Daoy (cell line): ENCODE measurements around the gene CEND1. TPM values are rescaled to one million over a fixed set of nuclear protein-coding genes. Genes with fewer than 3 reads are reported as not detected.

Experiments
- DNase-seq: peaks from one replicate; pipeline ENCODE4 v3.0.0-alpha.2; 2015; ENCODE audit warnings: low read depth
- total RNA-seq: library from RNA; depleted of rRNA; stranded (reverse); fragments of >200 nt; shearing (Covaris generic); gene quantifications from 2 replicates; pipeline ENCODE4 v1.2.3, GENCODE V29; 2014

Gene CEND1
- total RNA-seq, 1 experiment from 2014 or later, result 0.51 TPM

DNA sequence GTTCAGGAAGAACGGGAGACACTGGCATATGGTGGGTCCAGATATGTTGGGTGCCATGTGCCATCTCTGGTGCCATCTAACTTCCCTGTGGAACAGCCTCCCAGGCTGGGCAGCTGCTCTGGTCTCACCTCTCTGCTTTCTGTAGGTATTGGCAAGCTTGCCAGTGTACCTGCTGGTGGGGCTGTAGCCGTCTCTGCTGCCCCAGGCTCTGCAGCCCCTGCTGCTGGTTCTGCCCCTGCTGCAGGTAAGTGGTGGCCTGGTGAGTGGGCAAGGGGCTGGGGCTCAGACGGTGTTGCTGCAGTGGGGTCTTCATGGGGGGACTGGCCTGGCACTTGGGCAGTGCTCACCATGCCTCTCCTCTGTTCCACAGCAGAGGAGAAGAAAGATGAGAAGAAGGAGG, 22.5 kb upstream of the CEND1 start:
- DNase-seq, result no peak

DNA sequence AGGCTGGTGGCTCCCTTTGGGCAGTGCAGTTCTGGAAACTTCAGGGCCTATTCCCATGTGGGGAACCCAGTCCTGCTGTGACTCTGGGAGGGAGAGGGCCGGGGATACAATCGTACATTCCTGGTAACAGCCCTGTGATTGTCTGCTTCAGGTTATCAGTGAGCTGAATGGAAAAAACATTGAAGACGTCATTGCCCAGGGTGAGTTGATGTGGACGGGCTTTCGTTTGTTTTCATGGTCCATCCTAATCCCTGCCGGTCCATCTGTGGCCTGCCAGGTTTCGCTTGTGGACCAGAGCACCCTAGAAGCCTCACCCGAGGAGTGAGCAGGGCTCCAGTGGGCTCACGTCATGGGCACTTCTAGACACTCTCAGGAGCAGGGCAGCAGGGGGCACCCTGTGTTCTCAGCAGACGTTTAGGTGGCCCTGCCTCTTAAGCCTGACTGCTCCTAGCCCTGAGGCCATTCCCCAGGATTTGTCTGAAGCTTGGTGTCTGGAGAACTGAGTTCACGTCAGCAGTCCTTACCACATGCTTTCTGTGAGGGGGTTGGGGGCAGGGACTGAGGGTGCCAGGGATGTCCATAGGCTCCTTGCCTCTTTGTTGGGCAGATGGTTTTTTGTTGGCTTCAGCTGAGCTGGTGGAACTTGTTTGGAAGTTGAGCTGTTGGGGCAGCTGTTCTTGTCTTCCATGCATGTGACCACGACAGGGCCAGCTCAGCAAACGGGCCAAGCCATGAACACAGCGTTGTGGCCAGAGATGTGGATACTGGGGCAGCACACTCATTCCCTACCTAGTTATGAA, 21.8 kb upstream of the CEND1 start:
- no peak for DNase-seq

DNA sequence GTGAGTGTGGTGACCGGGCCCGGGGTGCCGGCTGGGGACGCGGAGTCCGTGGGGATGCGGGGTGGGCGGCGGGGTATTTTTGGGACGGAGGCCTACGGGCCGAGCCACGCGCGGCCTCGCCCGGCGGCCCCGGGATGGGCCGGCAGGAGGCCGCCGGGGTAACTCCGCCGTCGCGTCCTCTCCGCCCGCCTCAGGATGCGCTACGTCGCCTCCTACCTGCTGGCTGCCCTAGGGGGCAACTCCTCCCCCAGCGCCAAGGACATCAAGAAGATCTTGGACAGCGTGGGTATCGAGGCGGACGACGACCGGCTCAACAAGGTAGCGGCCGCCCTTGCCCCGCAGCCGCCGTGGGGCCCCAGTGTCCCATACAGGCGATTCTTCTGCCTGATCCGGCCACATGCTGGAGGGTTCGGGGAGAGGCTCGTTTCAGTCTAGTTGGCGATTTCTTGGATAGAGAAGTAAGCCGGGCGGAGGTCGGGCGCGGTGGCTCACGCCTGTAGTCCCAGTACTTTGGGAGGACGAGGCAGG, 20.2 kb upstream of the CEND1 start:
- DNase-seq, result no peak

DNA sequence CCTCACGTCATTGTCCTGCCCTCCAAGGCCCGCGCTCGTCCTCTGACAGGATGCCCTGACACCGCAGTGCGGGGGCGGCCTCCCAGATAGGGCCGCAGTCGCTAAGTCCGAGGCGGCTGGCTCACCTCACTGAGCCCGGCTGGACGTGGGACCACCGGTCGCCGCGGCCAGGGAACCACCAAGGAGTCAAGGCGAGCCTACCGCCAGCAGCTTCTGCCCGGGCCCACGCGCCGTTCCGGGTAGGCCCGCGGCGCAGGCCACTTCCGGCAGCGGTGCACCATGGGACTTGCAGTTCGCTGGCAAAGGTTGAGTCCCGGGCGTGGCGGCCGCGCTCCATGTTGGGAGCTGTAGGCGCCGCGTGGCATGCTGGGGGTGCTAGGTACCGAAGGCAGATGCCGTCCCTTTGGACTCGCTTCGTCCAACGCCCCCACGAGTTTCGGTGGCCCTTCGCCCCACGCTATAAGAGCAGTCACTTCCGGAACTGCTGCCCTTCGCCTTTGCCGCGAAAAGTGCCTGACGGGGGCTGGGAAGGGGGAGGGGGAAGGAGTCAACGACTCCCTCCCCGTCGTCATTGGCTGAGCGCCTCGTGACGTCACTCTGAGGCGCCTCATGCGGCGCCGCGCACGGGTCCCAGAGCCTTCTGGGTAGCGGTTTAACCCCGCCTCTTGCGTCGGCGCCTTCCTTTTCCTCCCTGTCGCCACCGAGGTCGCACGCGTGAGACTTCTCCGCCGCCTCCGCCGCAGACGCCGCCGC, 19.6 kb upstream of the CEND1 start, which contains the start of gene RPLP2:
RPLP2 (plus strand) TSS at position 681 of the 753 bp plus-strand sequence. CDS start 268 bp downstream, outside the sequence.
- DNase-seq, result peak; percentile 98

DNA sequence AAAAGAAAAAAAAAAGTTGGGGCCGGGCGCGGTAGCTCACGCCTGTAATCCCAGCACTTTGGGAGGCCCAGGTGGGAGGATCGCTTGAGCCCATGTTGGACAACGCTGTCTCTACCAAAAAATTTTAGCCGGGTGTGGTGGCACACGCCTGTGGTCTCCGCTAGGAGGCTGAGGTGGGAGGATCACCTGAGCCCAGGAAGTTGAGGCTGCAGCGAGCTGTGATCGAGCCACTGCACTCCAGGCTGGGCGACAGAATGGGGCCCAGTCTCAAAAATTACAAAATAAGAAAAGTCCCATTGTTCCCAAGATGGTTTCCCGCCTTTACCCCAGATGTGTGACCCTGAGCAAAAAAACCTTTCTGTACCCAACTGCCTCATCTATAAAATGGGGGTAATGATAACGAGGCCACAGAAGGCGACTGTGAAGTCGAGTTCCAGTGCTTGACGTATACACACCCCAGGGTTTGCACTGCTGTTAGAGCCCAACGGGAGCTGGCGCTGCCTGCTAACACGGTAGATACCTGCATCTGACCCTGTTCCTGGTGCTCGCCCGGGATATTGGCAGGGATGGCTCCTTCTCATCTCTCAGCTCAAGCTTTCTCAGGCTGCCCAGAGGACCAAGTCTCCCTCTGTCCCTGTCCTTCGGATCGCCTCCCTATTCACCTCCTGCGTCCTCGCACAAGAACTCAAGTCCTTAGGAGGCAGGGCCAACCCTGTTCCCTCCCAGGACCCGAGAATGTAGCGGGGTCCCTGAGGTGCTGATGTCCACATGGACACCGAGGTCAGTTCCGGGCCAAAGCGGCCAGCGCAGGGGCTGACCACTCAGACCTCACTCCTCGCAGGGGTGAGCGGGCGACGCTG, 18.8 kb upstream of the CEND1 start:
- DNase-seq, result peak; percentile 30

DNA sequence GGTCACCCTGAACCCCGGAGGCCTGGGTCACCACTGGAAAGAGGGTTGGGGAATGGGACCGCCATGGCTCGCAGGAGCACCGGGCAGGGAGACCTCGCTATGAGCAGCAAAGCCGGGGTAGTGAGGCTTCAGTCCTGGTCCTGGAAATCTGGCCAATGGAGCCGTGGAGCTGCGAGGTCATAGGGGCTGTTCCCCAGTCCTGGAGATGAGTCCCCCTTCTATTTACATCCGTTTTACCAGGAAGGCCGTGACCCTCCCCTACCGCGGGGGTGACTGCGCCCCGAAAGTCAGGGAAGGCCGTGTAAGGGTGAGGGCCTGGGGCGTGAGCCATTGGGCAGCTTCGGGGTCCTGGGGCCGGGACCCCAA, 14.7 kb upstream of the CEND1 start:
- DNase-seq, result no peak

DNA sequence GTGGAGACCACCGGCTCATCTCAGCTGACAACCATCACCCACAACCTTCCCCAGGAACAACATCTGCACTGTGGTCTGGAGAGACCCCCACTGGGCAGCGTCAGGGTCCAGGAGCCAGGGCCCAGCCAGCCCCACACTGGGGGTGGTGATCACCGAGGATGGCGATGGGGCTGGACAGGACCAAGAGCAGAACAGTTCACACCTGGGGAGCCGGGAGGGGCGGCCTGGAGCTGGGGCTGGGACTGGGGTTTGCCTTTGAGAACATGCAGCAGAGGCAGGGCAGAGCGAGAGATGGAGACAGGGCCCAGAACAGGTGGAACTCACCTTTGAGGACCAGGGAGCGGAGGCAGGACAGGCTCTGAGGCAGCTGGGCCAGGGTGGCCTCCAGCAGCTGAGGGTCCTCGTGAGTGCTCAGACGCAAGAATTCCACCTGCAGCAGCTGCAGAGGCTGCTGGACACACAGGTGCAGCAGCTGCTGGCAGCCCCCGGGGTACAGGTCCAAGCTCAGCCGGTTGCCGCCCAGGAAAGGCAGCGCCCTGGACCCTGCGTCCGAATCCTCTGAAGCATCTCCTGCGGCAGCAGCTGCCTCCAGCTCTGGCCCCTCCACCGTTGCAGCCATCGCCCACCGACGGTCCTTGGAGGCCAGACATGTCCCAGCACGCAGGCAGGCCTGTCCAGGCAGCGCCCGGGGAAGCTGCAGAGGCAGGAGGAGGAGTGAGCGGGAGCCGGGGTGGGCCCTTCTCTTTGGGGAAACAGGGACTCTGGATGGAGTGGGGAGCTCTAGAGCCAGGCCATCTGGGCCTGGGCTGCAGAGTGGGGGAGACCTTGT, 14.1 kb upstream of the CEND1 start:
- DNase-seq, result no peak

DNA sequence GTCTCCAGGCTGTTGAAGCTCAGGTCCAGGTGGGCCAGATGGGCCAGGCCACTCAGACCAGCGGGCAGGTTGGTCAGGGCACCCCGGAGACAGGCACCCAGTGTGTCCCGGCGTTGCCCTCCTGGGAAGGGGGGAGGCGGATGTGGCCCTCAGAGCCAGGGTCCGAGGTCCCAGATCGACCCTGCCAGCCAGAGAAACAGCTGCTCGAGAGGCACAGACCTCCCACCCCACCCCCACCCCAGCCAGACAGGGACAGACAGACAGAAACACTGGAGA, 13.5 kb upstream of the CEND1 start:
- no peak for DNase-seq

DNA sequence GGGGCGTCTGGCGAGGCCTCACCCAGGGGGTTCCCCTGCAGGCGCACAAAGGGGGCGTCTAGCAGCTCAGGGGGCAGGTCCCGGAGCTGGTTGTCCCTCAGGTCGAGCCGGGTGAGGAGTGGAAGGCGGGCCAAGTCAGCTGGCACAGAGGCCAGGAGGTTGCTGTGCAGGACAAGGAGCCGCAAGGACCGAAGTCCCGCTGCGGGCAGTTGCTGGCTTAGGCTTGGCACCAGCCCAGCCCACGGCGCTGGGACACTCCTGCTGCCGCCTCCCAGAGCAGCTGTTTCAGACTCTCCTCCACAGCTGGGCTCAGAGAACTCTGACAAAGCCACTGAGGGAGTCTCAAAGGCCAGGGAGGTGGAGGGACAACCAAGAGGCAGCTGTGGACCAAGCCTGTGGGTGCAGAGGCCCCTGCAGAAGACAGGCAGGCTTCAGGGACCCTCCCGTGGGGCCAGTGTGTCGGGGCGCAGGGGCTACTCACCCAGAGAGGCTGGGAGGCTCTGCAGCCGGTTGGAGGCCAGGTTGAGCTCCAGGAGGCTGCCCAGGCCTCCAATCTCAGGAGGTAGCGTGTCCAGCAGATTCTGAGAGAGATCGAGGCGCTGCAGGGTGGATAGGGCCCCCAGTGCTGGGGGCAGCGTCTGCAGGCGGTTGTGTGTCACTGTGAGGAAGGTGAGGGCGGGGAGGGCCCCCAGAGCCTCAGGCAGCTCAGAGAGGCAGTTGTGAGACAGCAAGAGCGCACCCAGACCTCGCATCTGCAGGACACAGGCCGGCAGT, 13.0 kb upstream of the CEND1 start:
- DNase-seq, result no peak

DNA sequence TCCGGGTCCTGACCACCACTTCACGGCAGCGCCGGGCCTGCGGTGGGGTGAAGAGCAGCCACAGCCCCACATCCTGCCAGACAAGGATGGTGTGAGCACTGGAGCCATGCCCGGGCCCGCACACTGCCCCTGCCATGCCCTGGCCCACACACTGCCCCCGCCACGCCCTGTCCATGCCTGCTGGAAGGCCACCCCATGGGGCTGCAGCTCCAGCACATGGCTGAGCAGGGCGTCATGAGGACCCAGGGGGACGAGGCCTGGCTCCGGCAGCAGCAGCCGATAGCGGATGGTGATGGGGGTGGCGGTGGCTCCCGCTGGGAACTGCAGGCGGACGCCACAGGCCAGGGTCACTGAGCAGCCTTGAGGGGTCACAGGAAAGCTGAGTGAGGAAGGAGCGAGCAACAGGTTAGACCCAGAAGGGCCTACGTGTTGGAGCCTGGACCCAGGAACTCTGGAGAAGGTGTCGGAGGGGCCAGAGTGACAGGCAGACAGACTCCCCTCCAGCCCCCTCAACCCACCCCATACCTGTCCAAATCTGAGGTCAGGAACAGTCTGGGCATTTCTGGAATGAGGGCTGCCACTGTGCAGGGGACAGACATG, 12.2 kb upstream of the CEND1 start:
- DNase-seq, result no peak

DNA sequence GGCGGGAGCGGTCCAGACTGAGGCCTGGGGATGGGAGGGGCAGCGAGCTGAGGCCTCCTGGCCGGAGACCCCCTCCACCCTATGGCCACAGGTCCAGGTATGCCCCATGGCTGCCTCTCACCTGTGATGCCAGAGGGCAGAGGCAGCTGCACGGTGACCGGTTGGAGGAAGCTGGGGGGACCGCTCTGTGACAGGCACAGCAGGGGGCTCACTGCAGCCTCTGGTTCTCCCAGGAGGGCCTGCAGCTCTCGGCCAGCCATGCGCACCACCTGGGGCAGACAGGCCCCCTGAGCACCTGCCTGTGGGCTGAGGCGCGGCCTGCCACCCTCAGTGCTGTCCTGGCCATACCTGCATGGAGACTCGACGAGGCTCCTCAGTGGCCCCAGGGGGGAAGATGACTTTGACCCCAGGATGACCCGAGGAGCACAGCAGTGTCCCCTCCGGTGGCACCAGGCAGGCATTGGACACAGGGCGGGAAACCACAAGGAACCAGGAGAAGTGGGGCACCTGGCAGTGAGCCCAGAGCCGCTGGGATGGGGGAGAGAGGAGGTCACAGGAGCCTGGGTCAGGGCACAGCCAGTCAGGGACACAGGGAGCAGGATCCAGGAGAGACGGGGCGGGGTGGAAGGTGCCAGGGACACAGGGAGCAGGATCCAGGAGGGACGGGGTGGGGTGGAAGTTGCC, 11.3 kb upstream of the CEND1 start:
- no peak for DNase-seq

DNA sequence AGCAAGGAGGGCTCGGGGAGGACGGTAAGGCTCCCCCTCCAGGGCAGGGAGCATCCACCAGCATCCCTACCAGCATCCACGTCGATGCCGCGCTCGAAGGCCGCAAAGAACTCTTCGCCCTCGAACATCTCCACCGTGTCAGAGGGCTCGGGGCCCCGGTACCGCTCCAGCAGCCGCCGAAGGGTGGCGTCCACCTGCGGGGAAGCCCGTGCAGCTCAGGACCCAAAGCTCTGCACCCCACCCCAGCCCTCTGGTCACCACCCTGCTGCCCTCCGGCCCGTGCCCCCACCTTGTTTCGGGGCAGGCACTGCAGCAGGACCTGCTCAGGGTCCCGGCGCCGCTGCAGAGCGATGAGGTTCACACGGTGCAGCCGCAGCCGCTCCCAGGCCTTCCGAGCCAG, 10.6 kb upstream of the CEND1 start:
- no peak for DNase-seq

DNA sequence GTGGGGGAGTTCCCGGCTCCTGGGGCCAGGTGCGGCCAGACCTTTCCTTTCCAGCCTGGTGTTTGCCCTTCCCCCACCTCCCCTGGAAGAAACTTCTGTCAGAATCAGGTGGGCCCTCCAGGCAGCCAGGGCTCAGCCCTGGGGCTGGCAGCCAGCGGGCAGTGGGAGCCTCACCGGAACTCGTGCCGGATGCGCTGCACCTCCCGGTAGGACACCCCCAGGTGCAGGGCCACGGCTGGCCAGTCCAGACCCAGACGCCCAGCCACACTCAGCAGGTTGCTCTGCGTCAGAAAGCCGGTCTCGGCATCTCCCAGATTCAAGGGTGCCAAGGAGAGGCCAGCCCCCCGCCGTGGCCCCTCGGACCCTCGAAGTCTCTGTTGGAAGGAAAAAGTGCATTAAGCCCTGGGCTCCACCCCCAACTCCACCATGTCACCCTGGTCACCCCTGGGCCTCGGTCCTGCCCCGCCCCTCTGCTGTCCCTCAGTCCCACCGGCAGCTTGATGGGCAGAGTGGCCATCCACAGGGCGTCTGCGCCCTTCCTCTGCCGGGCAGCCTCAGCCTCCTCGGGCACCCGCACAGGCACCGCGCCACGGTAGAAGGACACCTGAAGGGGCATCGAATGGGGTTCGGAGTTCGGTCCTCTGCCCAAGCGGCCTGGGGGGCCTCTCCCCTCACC, 9.9 kb upstream of the CEND1 start:
- DNase-seq, result no peak

DNA sequence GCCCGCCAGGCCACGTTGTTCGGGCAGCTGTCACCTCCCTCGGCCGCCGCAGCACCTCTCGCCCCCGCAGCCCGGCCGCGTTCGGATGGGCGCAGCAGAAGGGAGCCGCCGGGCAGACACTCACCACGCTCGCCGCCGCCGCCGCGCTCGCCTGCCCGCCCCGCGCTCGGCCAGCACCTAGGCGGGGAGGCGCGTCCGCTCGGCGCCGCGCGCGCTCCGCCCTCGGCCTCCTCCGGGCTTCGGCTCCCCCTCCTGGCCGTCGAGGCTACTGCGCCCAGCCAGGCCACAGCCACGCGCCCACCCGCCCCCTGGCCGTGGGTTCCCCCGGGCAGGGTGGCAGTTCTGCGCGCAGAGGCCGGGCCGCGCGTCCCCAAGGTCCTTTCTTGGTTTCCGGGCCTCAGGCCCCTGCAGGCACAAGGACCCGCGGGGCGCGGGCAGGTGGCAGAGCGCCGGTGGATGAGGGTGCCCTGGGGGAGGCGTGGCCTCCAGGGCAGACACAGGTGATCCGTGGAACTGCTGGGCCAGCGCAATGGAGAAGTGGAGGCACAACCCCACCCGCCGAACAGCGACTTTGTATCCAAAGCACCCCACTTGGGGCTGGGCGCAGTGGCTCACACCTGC, 8.3 kb upstream of the CEND1 start, which contains the start of gene SLC25A22:
SLC25A22 (minus strand) TSS at position 189 of the 621 bp plus-strand sequence. CDS start 3,275 bp downstream, outside the sequence.
- peak; percentile 90 for DNase-seq

DNA sequence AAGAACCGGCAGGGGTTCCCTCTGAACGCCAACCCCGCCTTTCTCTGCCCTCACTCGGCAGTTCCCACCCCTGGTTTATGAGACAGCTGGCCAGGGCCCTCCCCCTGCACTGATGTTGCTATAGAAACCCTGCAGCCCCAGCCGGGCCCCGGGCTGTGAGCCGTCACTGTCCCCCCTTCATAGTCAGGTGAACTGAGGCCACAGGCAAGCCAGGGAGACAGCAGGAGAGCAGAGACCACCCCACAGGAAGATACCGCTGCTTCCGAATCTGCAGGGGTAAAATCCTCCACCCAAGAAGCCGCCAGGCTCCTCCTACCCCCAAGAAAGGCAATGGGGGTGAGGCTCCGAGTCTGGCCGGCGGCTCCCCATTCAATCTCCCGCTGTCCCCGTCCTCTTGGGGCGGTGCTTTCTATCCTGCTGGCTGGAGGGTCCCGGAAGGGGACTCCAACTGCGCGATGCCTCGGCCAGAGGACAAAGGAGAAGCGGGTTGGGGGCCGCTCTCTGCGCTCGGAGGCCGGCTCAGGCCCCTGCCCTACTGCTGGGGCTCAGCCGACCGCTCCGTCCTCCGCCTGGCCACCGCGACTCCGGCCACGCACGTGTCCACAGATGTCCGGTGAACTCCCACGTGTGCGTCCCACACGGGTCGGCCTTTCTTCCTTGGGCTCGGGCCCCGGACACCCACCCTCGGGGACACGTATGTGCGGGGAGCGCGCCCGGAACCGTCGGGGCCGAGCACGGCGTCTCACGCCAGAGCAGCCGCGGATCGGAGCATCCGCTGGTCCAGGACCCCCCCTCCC, 7.6 kb upstream of the CEND1 start:
- peak; percentile 82 for DNase-seq

DNA sequence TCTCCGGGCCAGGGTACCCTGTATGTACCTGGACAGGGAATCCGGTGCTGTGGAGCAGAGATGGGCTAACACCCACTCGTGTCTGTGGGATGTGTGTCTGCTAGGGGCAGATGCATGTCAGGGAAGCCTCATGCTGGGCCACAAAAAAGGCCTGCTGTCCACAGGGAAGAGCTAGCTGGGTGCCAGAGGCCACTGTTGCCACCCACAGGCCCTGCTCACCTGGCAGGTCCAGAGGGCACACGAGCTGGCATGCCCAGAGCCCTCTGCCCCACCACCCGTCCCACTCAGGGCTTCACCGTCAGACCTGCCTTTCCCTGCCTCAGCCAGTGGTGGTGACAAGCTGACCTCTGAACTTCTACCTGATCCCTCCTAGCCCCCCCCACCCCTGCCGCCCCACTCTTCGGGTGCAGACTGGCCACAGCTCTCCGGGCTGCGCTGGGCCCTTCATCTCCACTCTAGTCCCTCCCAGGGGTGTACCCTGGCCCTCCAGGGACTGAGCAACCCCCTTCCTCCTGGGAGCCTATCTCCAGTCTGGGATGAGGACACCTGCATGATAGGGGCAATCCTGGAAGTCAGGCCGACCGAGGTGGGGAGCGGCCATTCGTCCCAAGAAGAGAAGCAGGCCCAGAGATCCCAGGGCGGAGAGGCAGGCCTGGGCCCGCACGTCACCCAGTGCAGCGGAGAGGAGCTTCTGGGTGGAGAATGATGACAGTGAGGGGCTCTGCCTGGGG, 6.8 kb upstream of the CEND1 start:
- DNase-seq, result no peak
